Measurements from ENCODE around the gene CACNA2D1.

CACNA2D1 gene

DNA sequence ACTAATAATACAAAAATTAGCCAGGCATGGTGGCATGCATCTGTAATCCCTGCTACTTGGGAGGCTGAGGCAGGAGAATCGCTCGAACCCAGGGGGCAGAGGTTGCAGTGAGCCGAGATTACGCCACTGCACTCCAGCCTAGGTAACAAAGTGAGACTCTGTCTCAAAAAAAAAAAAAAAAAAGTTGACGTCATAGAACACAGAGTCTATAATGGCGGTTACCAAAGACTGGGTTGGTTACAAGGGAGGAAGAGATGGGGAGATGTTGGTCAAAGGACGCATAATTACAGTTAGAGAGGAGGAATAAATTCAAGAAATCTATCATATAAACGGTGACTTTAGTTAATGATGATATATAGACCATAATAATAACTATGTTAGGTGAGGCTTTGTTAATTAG, 364.1 kb downstream of the CACNA2D1 start:
- no peak for DNase-seq (ENCODE audit: low read depth)
- H3K4me3 ChIP-seq (ENCODE audit: control insufficient read depth, low read depth, low read length) = no peak overlapping the region
- TF ChIP-seq, protein P1, sequence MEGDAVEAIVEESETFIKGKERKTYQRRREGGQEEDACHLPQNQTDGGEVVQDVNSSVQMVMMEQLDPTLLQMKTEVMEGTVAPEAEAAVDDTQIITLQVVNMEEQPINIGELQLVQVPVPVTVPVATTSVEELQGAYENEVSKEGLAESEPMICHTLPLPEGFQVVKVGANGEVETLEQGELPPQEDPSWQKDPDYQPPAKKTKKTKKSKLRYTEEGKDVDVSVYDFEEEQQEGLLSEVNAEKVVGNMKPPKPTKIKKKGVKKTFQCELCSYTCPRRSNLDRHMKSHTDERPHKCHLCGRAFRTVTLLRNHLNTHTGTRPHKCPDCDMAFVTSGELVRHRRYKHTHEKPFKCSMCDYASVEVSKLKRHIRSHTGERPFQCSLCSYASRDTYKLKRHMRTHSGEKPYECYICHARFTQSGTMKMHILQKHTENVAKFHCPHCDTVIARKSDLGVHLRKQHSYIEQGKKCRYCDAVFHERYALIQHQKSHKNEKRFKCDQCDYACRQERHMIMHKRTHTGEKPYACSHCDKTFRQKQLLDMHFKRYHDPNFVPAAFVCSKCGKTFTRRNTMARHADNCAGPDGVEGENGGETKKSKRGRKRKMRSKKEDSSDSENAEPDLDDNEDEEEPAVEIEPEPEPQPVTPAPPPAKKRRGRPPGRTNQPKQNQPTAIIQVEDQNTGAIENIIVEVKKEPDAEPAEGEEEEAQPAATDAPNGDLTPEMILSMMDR (IDR thresholded peaks at IDR 0.05; ENCODE audit: control insufficient read depth, insufficient read depth, low read depth, low read length, missing control alignments) = no peak

DNA sequence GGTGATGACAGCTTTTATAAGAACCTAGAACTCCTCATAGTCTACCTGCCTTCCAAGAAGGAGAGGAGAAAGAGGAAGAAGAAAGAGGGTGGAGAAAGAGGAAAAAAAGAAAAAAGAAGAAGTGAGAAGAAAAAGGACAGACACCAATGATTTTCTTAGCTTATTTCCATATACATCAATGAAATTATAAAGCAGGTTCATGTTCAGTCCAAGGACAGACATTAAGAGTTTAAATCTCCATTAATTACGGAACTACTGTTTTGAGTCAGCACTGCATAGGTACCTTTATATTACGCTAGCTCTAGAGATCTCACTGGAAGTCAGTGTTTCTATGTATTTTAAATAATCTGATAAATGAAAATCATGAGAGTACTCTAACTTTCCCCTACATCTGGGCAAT, 364.8 kb downstream of the CACNA2D1 start:
- DNase-seq (ENCODE audit: low read depth) = no peak
- TF ChIP-seq, protein P1 (IDR thresholded peaks at IDR 0.05; ENCODE audit: control insufficient read depth, insufficient read depth, low read depth, low read length, missing control alignments) = no peak
- H3K4me3 ChIP-seq (ENCODE audit: control insufficient read depth, low read depth, low read length) = no peak overlapping the region

DNA sequence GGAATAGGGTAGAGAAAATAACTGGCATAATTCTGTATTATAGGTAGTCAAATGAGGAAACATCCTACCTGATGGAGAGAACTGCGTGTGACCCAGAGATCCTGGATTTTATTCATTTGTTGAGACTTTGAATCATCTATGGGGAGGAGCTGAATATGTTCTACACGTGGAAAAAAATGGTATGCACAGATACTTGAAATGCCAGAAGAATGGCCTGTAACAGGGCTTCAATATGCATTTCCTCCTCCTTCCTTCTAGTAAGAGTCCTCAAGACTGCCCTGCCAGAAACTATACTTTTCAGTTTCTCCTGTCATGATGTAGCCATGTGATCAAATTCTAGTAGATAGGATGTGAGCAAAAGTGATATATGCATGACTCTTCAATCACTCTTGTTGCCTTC, 372.1 kb downstream of the CACNA2D1 start:
- no peak overlapping the region for H3K4me3 ChIP-seq (ENCODE audit: control insufficient read depth, low read depth, low read length)
- TF ChIP-seq, protein P1 (IDR thresholded peaks at IDR 0.05; ENCODE audit: control insufficient read depth, insufficient read depth, low read depth, low read length, missing control alignments) = no peak
- no peak for DNase-seq (ENCODE audit: low read depth)

DNA sequence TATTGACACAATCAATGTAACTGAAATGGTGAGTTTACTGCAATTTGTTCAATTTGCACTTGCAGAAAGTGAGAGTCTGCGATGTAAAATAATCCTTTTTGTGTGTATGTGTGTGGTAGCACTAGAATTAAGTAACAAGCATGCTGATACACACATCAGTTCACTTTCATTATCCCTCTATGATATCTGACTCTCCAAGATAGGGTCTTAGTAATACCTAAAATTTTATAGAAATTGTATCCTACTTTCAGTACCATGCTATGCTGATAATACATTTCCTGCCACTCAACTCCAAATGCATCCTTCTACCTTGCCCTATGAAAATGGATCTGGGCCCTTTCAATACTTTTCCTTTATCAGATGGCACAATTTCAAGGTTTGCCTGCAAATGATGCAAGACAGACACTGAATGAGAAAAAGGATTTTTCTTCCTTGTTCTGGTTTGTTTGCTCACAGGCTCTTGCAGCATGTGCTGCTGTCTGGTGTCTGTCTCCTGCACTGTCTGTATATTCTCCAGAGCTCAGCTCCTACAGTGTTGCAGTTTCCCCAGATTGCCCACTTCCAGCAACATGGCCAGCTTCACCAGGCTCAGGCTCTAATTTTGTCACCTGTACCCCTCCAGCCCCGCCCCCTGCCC, 375.8 kb downstream of the CACNA2D1 start:
- no peak overlapping the region for H3K4me3 ChIP-seq (ENCODE audit: control insufficient read depth, low read depth, low read length)
- TF ChIP-seq, protein P1 (IDR thresholded peaks at IDR 0.05; ENCODE audit: control insufficient read depth, insufficient read depth, low read depth, low read length, missing control alignments) = no peak
- no peak for DNase-seq (ENCODE audit: low read depth)

DNA sequence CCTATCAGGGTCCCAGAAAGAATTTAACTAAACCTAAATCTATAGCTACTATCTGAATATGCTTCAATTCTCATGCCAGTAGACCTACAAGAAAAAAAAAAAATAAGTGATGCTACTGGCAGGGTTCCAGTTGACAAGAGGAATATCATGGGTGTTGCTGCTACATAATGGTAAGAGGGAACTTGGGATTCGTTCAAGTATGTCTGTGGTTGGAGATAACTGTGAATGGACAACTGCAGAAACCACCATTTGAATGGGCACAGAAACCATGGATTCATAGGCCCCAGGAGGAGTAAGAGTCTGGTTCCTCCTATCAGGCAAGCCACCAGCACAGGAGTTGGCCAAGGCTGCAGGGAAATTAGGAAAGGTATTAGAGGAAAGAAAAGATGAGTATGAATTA, 386.1 kb downstream of the CACNA2D1 start:
- DNase-seq (ENCODE audit: low read depth) = no peak
- no peak overlapping the region for H3K4me3 ChIP-seq (ENCODE audit: control insufficient read depth, low read depth, low read length)
- TF ChIP-seq, protein P1 (IDR thresholded peaks at IDR 0.05; ENCODE audit: control insufficient read depth, insufficient read depth, low read depth, low read length, missing control alignments) = no peak

DNA sequence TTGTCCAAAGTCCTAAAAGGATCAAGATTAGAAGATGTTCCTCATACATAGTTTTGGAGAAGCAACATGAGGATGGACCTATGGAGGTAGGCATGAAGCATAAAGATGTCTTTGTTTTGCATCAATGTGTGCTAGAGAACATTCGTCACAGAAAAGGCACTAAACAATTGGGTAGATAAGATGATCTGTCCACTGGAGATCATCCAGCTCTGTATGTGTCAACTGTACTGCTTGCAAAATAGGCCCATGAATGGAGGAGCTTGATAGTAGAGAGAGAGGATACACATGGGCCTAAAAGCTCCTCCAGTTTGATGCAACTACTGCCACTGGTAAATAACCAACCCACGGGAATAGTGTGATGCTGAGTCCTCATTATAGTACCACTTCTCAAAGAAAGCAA, 387.3 kb downstream of the CACNA2D1 start:
- TF ChIP-seq, protein P1 (IDR thresholded peaks at IDR 0.05; ENCODE audit: control insufficient read depth, insufficient read depth, low read depth, low read length, missing control alignments) = no peak
- DNase-seq (ENCODE audit: low read depth) = no peak
- H3K4me3 ChIP-seq (ENCODE audit: control insufficient read depth, low read depth, low read length) = no peak overlapping the region
